IMR-90 (cell line): Measurements from ENCODE around the gene AKAP6. TPM values are rescaled to one million over a fixed set of nuclear protein-coding genes. Genes with fewer than 3 reads are reported as not detected.

Source experiments
- ATAC-seq: fragments of 200-7000 bp; cut with Tn5 transposase; 2 replicates; pipeline ENCODE4 v1.9.1; 2020; ENCODE audit warnings: low read depth, mild to moderate bottlenecking, moderate library complexity
- BruUV-seq: library from RNA; stranded (reverse); fragments of 400-500 nt; replicated peaks from 2 replicates; lab custom pipeline; 2021; lab: Mats Ljungman, UMichigan
- CTCF ChIA-PET: fragments of 300-600 bp; formaldehyde crosslinking; extraction: SDS; loops from one replicate; lab custom pipeline; 2021; ENCODE audit warnings: antibody characterized with exemption; lab: Yijun Ruan, JAX
- POLR2A ChIA-PET: fragments of 300-600 bp; sonication (Branson Sonifier 250); formaldehyde crosslinking; loops from one replicate; lab custom pipeline; 2022; ENCODE audit warnings: antibody characterized with exemption; ENCODE audit not compliant: unreplicated experiment; lab: Charles Lee
- DNase-seq: peaks from one replicate; pipeline ENCODE4 v3.0.0; 2013
- H2AFZ ChIP-seq: replicated peaks from 2 replicates; pipeline ENCODE3; 2013; ENCODE audit warnings: low read length, mild to moderate bottlenecking; ENCODE audit not compliant: poor library complexity
- H2AK5ac ChIP-seq: 2 replicates; pipeline ENCODE4 v1.6.1; 2013; ENCODE audit warnings: low read depth, low read length, inconsistent platforms
- H2AK9ac ChIP-seq: replicated peaks from 2 replicates; pipeline ENCODE3; 2013; ENCODE audit warnings: mild to moderate bottlenecking, low read depth, low read length, moderate library complexity; ENCODE audit not compliant: poor library complexity
- H2BK120ac ChIP-seq: 2 replicates; pipeline ENCODE4 v1.6.1; 2013; ENCODE audit warnings: low read depth, low read length, inconsistent platforms
- H2BK15ac ChIP-seq: 3 replicates; pipeline ENCODE4 v1.6.1; 2013; ENCODE audit warnings: low read depth, low read length, inconsistent platforms
- H2BK20ac ChIP-seq: 2 replicates; pipeline ENCODE4 v1.6.1; 2013; ENCODE audit warnings: low read depth, mild to moderate bottlenecking, inconsistent platforms, low read length, moderate library complexity
- H2BK5ac ChIP-seq: 2 replicates; pipeline ENCODE4 v1.6.1; 2013; ENCODE audit warnings: mild to moderate bottlenecking, low read depth, low read length, inconsistent platforms; ENCODE audit not compliant: poor library complexity, severe bottlenecking
- H3K14ac ChIP-seq: replicated peaks from 2 replicates; pipeline ENCODE4 v1.6.1; 2013; ENCODE audit warnings: low read depth, low read length, inconsistent platforms
- H3K18ac ChIP-seq: 2 replicates; pipeline ENCODE4 v1.6.1; 2013; ENCODE audit warnings: low read depth, low read length, control low read depth
- H3K23ac ChIP-seq: 2 replicates; pipeline ENCODE4 v1.6.1; 2013; ENCODE audit warnings: low read depth, low read length, inconsistent platforms
- H3K27ac ChIP-seq: 2 replicates; pipeline ENCODE4 v1.5.1; 2013; ENCODE audit warnings: mild to moderate bottlenecking, control low read depth, low read length; ENCODE audit not compliant: insufficient read depth
- H3K27me3 ChIP-seq: 2 replicates; pipeline ENCODE4 v1.6.1; 2013; ENCODE audit warnings: low read length; ENCODE audit not compliant: control insufficient read depth, insufficient read depth
- H3K36me3 ChIP-seq: 2 replicates; pipeline ENCODE4 v1.6.1; 2013; ENCODE audit warnings: low read length, mixed read lengths; ENCODE audit not compliant: control insufficient read depth, insufficient read depth
- H3K4ac ChIP-seq: 2 replicates; pipeline ENCODE4 v1.6.1; 2013; ENCODE audit warnings: low read depth, low read length, inconsistent platforms
- H3K4me1 ChIP-seq: 2 replicates; pipeline ENCODE4 v1.6.1; 2013; ENCODE audit warnings: low read length, mixed read lengths; ENCODE audit not compliant: control insufficient read depth, insufficient read depth
- H3K4me2 ChIP-seq: 2 replicates; pipeline ENCODE4 v1.6.1; 2013; ENCODE audit warnings: low read depth, mild to moderate bottlenecking, control low read depth, low read length, moderate library complexity
- H3K4me3 ChIP-seq: 2 replicates; pipeline ENCODE4 v1.5.1; 2013; ENCODE audit warnings: low read depth, mild to moderate bottlenecking, control low read depth, low read length, moderate library complexity; ENCODE audit not compliant: insufficient read depth
- H3K56ac ChIP-seq: 2 replicates; pipeline ENCODE4 v1.6.1; 2013; ENCODE audit warnings: low read length, inconsistent platforms; ENCODE audit not compliant: insufficient read depth; ENCODE audit errors: extremely low read depth
- H3K79me1 ChIP-seq, 2 experiments: 2 replicates each; pipeline ENCODE4 v1.6.1; 2013; ENCODE audit warnings: low read length in 2 of 2, inconsistent platforms in 1 of 2, low read depth in 1 of 2
- H3K9ac ChIP-seq: 2 replicates; pipeline ENCODE4 v1.6.1; 2013; ENCODE audit warnings: low read depth, low read length, control low read depth
- H3K9me1 ChIP-seq: 2 replicates; pipeline ENCODE4 v1.6.1; 2013; ENCODE audit warnings: low read length, inconsistent platforms; ENCODE audit not compliant: insufficient read depth
- H3K9me3 ChIP-seq: 2 replicates; pipeline ENCODE4 v1.6.1; 2013; ENCODE audit warnings: low read length; ENCODE audit not compliant: control insufficient read depth, insufficient read depth
- H4K20me1 ChIP-seq: 2 replicates; pipeline ENCODE4 v1.6.1; 2013; ENCODE audit warnings: low read length, inconsistent platforms; ENCODE audit not compliant: insufficient read depth
- H4K5ac ChIP-seq: 2 replicates; pipeline ENCODE4 v1.6.1; 2013; ENCODE audit warnings: mild to moderate bottlenecking, low read depth, low read length, control low read depth
- H4K8ac ChIP-seq, 2 experiments: 2 replicates each; pipeline ENCODE4 v1.6.1; 2013; ENCODE audit warnings: low read depth in 2 of 2, low read length in 2 of 2, control low read depth in 1 of 2, inconsistent platforms in 1 of 2
- H4K91ac ChIP-seq: 2 replicates; pipeline ENCODE4 v1.6.1; 2013; ENCODE audit warnings: low read depth, low read length, inconsistent platforms; ENCODE audit not compliant: insufficient read depth
- BHLHE40 ChIP-seq: fragments of 150-350 bp; IDR thresholded peaks from 2 replicates; pipeline ENCODE4 v1.6.1; 2016; ENCODE audit warnings: mild to moderate bottlenecking, low read depth, low read length
- CEBPB ChIP-seq: IDR thresholded peaks from 2 replicates; pipeline ENCODE4 v1.6.1; 2012; ENCODE audit warnings: low read depth, low read length, improper control_type of control experiment
- CHD1 ChIP-seq: IDR thresholded peaks from 2 replicates; pipeline ENCODE4 v1.6.1; 2012; ENCODE audit warnings: low read depth, low read length, improper control_type of control experiment
- FOS ChIP-seq: fragments of 150-350 bp; IDR thresholded peaks from 2 replicates; pipeline ENCODE4 v1.6.1; 2016; ENCODE audit warnings: low read depth, low read length
- MAFK ChIP-seq: IDR thresholded peaks from 2 replicates; pipeline ENCODE4 v1.6.1; 2012; ENCODE audit warnings: low read depth, low read length, improper control_type of control experiment
- MAZ ChIP-seq: IDR thresholded peaks from 2 replicates; pipeline ENCODE4 v1.6.1; 2012; ENCODE audit warnings: low read depth, mild to moderate bottlenecking, low read length, improper control_type of control experiment, moderate library complexity, borderline replicate concordance
- MXI1 ChIP-seq: IDR thresholded peaks from 2 replicates; pipeline ENCODE4 v1.6.1; 2012; ENCODE audit warnings: low read depth, mild to moderate bottlenecking, low read length, moderate library complexity, borderline replicate concordance
- NFE2L2 ChIP-seq: fragments of 150-350 bp; IDR thresholded peaks from 2 replicates; pipeline ENCODE4 v1.6.1; 2016; ENCODE audit warnings: low read depth, mild to moderate bottlenecking, low read length
- POLR2A ChIP-seq: IDR thresholded peaks from 2 replicates; pipeline ENCODE4 v1.6.1; 2012; ENCODE audit warnings: mild to moderate bottlenecking, low read depth, low read length
- RAD21 ChIP-seq: IDR thresholded peaks from 2 replicates; pipeline ENCODE4 v1.6.1; 2012; ENCODE audit warnings: low read length, improper control_type of control experiment
- RCOR1 ChIP-seq: IDR thresholded peaks from 2 replicates; pipeline ENCODE4 v1.6.1; 2012; ENCODE audit warnings: mild to moderate bottlenecking, low read length, improper control_type of control experiment; ENCODE audit not compliant: insufficient replicate concordance
- RFX5 ChIP-seq: IDR thresholded peaks from 2 replicates; pipeline ENCODE4 v1.8.0; 2012; ENCODE audit warnings: low read depth, mild to moderate bottlenecking, low read length, moderate library complexity
- SMC3 ChIP-seq: fragments of 150-350 bp; IDR thresholded peaks from 2 replicates; pipeline ENCODE4 v1.6.1; 2016; ENCODE audit warnings: low read depth, mild to moderate bottlenecking, antibody characterized with exemption, low read length, moderate library complexity
- WGBS, 2 experiments: methylation state at CpG; one replicate each; pipeline versions ENCODE4 v1.1.5 to v1.1.7; 2013; ENCODE audit warnings: missing lambda C conversion rate in 2 of 2; ENCODE audit not compliant: insufficient read length in 1 of 2; ENCODE audit errors: extremely low coverage in 2 of 2; 5-methylcytosine and 5-hydroxymethylcytosine counted together
- dilution Hi-C: fragments of 300-500 bp; cut with HindIII; formaldehyde crosslinking; loops from one replicate; pipeline ENCODE4 v1.14.3; 2018; ENCODE audit warnings: low sequenced_read_pairs; ENCODE audit not compliant: unreplicated experiment
- in situ Hi-C: fragments of 300-500 bp; cut with MboI; formaldehyde crosslinking; loops from 3 replicates; pipeline ENCODE4 v1.14.3; 2019; ENCODE audit warnings: low sequenced_read_pairs, inconsistent platforms, mixed read lengths
- intact Hi-C: fragments of 100-400 bp; cut with micrococcal nuclease; formaldehyde crosslinking; loops from 2 replicates; pipeline ENCODE4 v1.10.0; 2022
- polyA plus RNA-seq, 3 experiments: library from polyadenylated mRNA; depleted of rRNA; stranded (reverse); fragments of >200 nt; gene quantifications; 2 replicates each; pipeline ENCODE4 v1.2.3, GENCODE V29; 2012; ENCODE audit warnings: low replicate concordance in 1 of 3
- total RNA-seq: library from RNA; depleted of rRNA; stranded (reverse); fragments of >200 nt; gene quantifications from 2 replicates; pipeline ENCODE4 v1.2.3, GENCODE V29; 2012
- TF ChIP-seq, protein P1 (sequence below): conservative IDR thresholded peaks from 2 replicates; pipeline ENCODE4 v1.5.1; 2012; ENCODE audit warnings: mild to moderate bottlenecking, low read depth, low read length, improper control_type of control experiment
- TF ChIP-seq, protein P2 (sequence below): fragments of 150-350 bp; IDR thresholded peaks from 2 replicates; pipeline ENCODE4 v1.6.1; 2016; ENCODE audit warnings: low read depth, mild to moderate bottlenecking, low read length, moderate library complexity, borderline replicate concordance
- TF ChIP-seq, protein P3 (sequence below): fragments of 150-350 bp; IDR thresholded peaks from 2 replicates; pipeline ENCODE4 v1.6.1; 2017; ENCODE audit warnings: mild to moderate bottlenecking, antibody characterized with exemption, low read length, low read depth

The AKAP6 gene
- total and polyA plus RNA-seq, 2 of the 4 experiments (the other 2 are of a cell fraction): 0.22 to 1.6 TPM

DNA sequence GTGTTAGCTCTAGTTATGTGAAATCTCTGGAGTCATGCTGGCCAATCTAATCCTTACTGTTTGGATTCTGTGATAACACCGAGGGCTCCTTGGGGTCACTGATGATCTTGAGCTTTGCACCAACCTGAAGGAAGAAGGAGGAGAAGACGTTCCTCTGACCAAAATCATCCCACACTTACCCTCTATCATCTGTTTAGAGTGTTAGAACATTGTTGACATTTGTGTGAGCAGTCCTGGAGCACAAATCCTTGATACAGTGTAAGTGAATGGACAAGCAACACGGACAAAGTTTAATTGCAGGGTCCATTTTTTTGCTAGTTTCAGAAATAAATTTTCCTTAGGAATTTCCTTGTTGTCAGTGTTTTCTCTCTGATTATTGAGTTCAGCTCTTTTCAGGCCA lies 181.7 kb downstream of the AKAP6 start:
- dilution Hi-C loops: no loop called here
- CTCF ChIA-PET: interaction anchor here (0.6 to 2.5 kb wide), 4 partner anchors 38 to 256 kb away, joined by 3 to 9 read pairs (median 4); no protein-coding TSS in a partner anchor
- Histone ChIP-seq H3K9me1 (peaks cover 5% of the 10 kb centered on the region; the same call in 1 of the 2 replicates), H2AK9ac (no peak overlapping the region), H2BK20ac (peak overlapping the region; percentile 90), H3K27ac (peak overlapping the region; percentile 90; the same call in 1 of the 2 replicates), H2AK5ac (0 out of 2 replicates have a peak overlapping the region, but pooled peaks have one; percentile 84), H3K4me2 (peak overlapping the region; percentile 61), H3K9me3 (no peaks in the 10 kb centered on the region), H3K9ac (peak overlapping the region; percentile 28; the same call in 1 of the 2 replicates), H2AFZ (no peak overlapping the region), H3K79me1 (no peaks in the 10 kb centered on the region), H3K56ac (peak overlapping the region; percentile 45), H3K23ac (peak overlapping the region; percentile 69; the same call in 1 of the 2 replicates), H2BK15ac (peak overlapping the region; percentile 63; the same call in 2 of the 3 replicates), H3K18ac (peak overlapping the region; percentile 97), H3K4me3 (no peak overlapping the region), H4K5ac (peak overlapping the region; percentile 82), H2BK120ac (peak overlapping the region; percentile 85), H3K14ac (peak overlapping the region; percentile 54), H3K27me3 (no peaks in the 10 kb centered on the region; the same call in 1 of the 2 replicates), H3K4me1 (peaks cover 17% of the 10 kb centered on the region), H3K36me3 (no peaks in the 10 kb centered on the region), H4K8ac (peak overlapping the region; percentile 20 to 73; a peak in 2 of 4 replicates), H4K91ac (peak overlapping the region; percentile 29), H3K4ac (peak overlapping the region; percentile 73), H2BK5ac (peak overlapping the region; percentile 84), H4K20me1 (no peaks in the 10 kb centered on the region)
- TF ChIP-seq, protein P1, sequence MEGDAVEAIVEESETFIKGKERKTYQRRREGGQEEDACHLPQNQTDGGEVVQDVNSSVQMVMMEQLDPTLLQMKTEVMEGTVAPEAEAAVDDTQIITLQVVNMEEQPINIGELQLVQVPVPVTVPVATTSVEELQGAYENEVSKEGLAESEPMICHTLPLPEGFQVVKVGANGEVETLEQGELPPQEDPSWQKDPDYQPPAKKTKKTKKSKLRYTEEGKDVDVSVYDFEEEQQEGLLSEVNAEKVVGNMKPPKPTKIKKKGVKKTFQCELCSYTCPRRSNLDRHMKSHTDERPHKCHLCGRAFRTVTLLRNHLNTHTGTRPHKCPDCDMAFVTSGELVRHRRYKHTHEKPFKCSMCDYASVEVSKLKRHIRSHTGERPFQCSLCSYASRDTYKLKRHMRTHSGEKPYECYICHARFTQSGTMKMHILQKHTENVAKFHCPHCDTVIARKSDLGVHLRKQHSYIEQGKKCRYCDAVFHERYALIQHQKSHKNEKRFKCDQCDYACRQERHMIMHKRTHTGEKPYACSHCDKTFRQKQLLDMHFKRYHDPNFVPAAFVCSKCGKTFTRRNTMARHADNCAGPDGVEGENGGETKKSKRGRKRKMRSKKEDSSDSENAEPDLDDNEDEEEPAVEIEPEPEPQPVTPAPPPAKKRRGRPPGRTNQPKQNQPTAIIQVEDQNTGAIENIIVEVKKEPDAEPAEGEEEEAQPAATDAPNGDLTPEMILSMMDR: no peak
- TF ChIP-seq RCOR1 (no peak), RAD21 (no peak), MAZ (no peak), MXI1 (no peak), NFE2L2 (no peak), RFX5 (no peak), CHD1 (no peak), CEBPB (no peak), SMC3 (no peak), FOS (no peak), POLR2A (no peak), MAFK (no peak), BHLHE40 (no peak)
- TF ChIP-seq, protein P2, sequence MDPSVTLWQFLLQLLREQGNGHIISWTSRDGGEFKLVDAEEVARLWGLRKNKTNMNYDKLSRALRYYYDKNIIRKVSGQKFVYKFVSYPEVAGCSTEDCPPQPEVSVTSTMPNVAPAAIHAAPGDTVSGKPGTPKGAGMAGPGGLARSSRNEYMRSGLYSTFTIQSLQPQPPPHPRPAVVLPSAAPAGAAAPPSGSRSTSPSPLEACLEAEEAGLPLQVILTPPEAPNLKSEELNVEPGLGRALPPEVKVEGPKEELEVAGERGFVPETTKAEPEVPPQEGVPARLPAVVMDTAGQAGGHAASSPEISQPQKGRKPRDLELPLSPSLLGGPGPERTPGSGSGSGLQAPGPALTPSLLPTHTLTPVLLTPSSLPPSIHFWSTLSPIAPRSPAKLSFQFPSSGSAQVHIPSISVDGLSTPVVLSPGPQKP: no peak
- TF ChIP-seq, protein P3, sequence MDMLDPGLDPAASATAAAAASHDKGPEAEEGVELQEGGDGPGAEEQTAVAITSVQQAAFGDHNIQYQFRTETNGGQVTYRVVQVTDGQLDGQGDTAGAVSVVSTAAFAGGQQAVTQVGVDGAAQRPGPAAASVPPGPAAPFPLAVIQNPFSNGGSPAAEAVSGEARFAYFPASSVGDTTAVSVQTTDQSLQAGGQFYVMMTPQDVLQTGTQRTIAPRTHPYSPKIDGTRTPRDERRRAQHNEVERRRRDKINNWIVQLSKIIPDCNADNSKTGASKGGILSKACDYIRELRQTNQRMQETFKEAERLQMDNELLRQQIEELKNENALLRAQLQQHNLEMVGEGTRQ: no peak
- intact Hi-C loops: loop anchor here (5.0 kb wide), 1 partner anchor 51 kb away; no protein-coding TSS in a partner anchor
- no peak for DNase-seq
- no TSS peak for BruUV-seq
- no peak for ATAC-seq
- POLR2A ChIA-PET: interaction anchor here (0.5 kb wide), 1 partner anchor 80 kb away, joined by 3 read pairs; no protein-coding TSS in a partner anchor
- in situ Hi-C loops: no loop called here
- no CpG with 5 or more reads among the region's 3 CpGs for WGBS, 2 experiments
